Fibroblast of lung (primary cell): Measurements from ENCODE around the gene LRFN2. TPM values are rescaled to one million over a fixed set of nuclear protein-coding genes. Genes with fewer than 3 reads are reported as not detected.

Experiments used
- DNase-seq, 2 donors: peaks; one replicate each; pipeline versions ENCODE4 v3.0.0 to v3.0.0-alpha.2; 2010; ENCODE audit warnings: low read depth in 2 of 2
- H2AFZ ChIP-seq: 2 replicates; pipeline ENCODE4 v1.5.1; 2012; ENCODE audit warnings: low read length, control low read depth, inconsistent platforms
- H3K27ac ChIP-seq: 2 replicates; pipeline ENCODE4 v1.5.1; 2011; ENCODE audit warnings: low read length, control low read depth; ENCODE audit not compliant: insufficient read depth
- H3K27me3 ChIP-seq: 2 replicates; pipeline ENCODE4 v1.5.1; 2011; ENCODE audit warnings: mild to moderate bottlenecking, low read length; ENCODE audit not compliant: control insufficient read depth, insufficient read depth
- H3K36me3 ChIP-seq: 2 replicates; pipeline ENCODE4 v1.5.1; 2011; ENCODE audit warnings: low read length; ENCODE audit not compliant: control insufficient read depth, insufficient read depth
- H3K4me1 ChIP-seq: 2 replicates; pipeline ENCODE4 v1.5.1; 2011; ENCODE audit warnings: low read length; ENCODE audit not compliant: control insufficient read depth, insufficient read depth; ENCODE audit errors: extremely low read depth
- H3K4me2 ChIP-seq: 2 replicates; pipeline ENCODE4 v1.5.1; 2011; ENCODE audit warnings: low read length, control low read depth; ENCODE audit not compliant: insufficient read depth; ENCODE audit errors: extremely low read depth
- H3K4me3 ChIP-seq, 4 experiments: fragments of 200-600 bp in 1 of 4; sonication (generic) in 1 of 4; replicated peaks in 1 of 4; 2 replicates each; pipeline ENCODE4 v1.5.1; 2011 to 2016; ENCODE audit warnings: low read length in 4 of 4, low read depth in 3 of 4, mild to moderate bottlenecking in 3 of 4, control low read depth in 2 of 4, inconsistent platforms in 1 of 4, mixed read lengths in 1 of 4; ENCODE audit not compliant: insufficient read depth in 1 of 4; ENCODE audit errors: control extremely low read depth in 1 of 4
- H3K79me2 ChIP-seq: 2 replicates; pipeline ENCODE4 v1.5.1; 2012; ENCODE audit warnings: mild to moderate bottlenecking, low read length, inconsistent platforms; ENCODE audit not compliant: control insufficient read depth, insufficient read depth
- H3K9ac ChIP-seq: 2 replicates; pipeline ENCODE4 v1.5.1; 2011; ENCODE audit warnings: mild to moderate bottlenecking, low read length, control low read depth; ENCODE audit not compliant: insufficient read depth
- H3K9me3 ChIP-seq: 2 replicates; pipeline ENCODE4 v1.5.1; 2012; ENCODE audit warnings: low read depth, low read length; ENCODE audit not compliant: control insufficient read depth, insufficient read depth
- H4K20me1 ChIP-seq: 2 replicates; pipeline ENCODE4 v1.5.1; 2011; ENCODE audit warnings: low read length; ENCODE audit not compliant: control insufficient read depth, insufficient read depth; ENCODE audit errors: extremely low read depth
- CTCF ChIP-seq, 2 donors: IDR thresholded peaks in 1 of 2; conservative IDR thresholded peaks in 1 of 2; 1 replicate in 1 of 2; 2 replicates in 1 of 2; pipeline ENCODE4 v1.5.1; 2011 to 2012; ENCODE audit warnings: low read length in 2 of 2, control low read depth in 1 of 2, inconsistent platforms in 1 of 2, low read depth in 1 of 2, mild to moderate bottlenecking in 1 of 2
- EZH2 ChIP-seq: IDR thresholded peaks from 2 replicates; pipeline ENCODE4 v1.5.1; 2012; ENCODE audit warnings: low read length, control low read depth, mild to moderate bottlenecking; ENCODE audit errors: missing control alignments
- polyA plus RNA-seq, 2 donors: library from polyadenylated mRNA; depleted of rRNA in 1 of 2; stranded (reverse) in 1 of 2; unstranded in 1 of 2; fragments of >200 nt; gene quantifications; 2 replicates each; pipeline ENCODE4 v1.2.1, GENCODE V29; 2011 to 2012; ENCODE audit warnings: missing spikeins in 1 of 2
- total RNA-seq: library from RNA; depleted of rRNA; stranded (reverse); fragments of >200 nt; gene quantifications from 2 replicates; pipeline ENCODE4 v1.2.1, GENCODE V29; 2014

The LRFN2 gene
- total and polyA plus RNA-seq, 2 donors (not counting 1 experiment from before 2014, with no cell fraction given) = not detected

DNA sequence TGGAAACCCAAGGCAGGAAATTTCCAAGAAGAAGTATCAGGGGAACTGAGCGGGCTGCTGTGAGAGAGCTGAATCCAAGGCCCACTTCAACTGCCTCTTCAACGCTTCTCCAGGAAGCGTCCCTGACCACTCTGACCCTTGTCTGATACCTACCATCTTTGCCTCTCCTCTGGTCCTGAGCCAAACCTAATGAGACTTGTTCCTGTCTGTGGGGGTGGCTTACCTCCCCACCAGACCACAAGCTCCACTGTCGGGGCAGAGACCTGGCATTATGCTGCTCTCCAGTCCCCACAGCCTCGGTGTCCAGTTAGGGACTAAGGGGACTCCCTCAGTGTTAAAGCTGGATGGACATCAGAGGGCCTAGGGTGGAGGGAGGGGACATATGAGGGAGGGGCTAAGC, 49.7 kb downstream of the LRFN2 start:
- Histone ChIP-seq H3K9ac (no peak overlapping the region), H3K27ac (no peak overlapping the region), H3K79me2 (no peaks in the 10 kb centered on the region), H4K20me1 (no peaks in the 10 kb centered on the region), H2AFZ (no peak overlapping the region), H3K4me2 (no peak overlapping the region), H3K9me3 (no peaks in the 10 kb centered on the region), H3K27me3 (no peaks in the 10 kb centered on the region), H3K4me1 (no peaks in the 10 kb centered on the region), H3K4me3 (no peak overlapping the region), H3K36me3 (no peaks in the 10 kb centered on the region)
- no peak for TF ChIP-seq EZH2
- TF ChIP-seq CTCF (conservative IDR thresholded peaks at IDR 0.05 in 1 of 2, IDR thresholded peaks at IDR 0.05 in 1 of 2; ENCODE audit: low read depth in 1 of 2, low read length in 2 of 2) = no peak
- no peak for DNase-seq

- H2AFZ ChIP-seq = no peak overlapping the region
- no peak for TF ChIP-seq CTCF (conservative IDR thresholded peaks at IDR 0.05 in 1 of 2, IDR thresholded peaks at IDR 0.05 in 1 of 2; ENCODE audit: low read depth in 1 of 2, low read length in 2 of 2)
- no peak for TF ChIP-seq EZH2
- H3K27ac ChIP-seq = no peak overlapping the region
- H4K20me1 ChIP-seq = no peaks in the 10 kb centered on the region
- H3K4me3 ChIP-seq = no peak overlapping the region
- H3K4me2 ChIP-seq = no peak overlapping the region
- no peaks in the 10 kb centered on the region for H3K9me3 ChIP-seq
- H3K36me3 ChIP-seq = no peaks in the 10 kb centered on the region
- no peak overlapping the region for H3K9ac ChIP-seq
- no peak for DNase-seq
- H3K27me3 ChIP-seq = no peaks in the 10 kb centered on the region
- H3K4me1 ChIP-seq = no peaks in the 10 kb centered on the region
- no peaks in the 10 kb centered on the region for H3K79me2 ChIP-seq
Observed at GRCh38 chr6:40536442-40536841, 50.7 kb downstream of the LRFN2 start.

GRCh38 chr6:40535819-40536380, 51.3 kb downstream of the LRFN2 start:
- Histone ChIP-seq H3K36me3 (no peaks in the 10 kb centered on the region), H3K9ac (no peak overlapping the region), H3K4me3 (no peak overlapping the region), H4K20me1 (no peaks in the 10 kb centered on the region), H2AFZ (no peak overlapping the region), H3K27ac (no peak overlapping the region), H3K4me2 (no peak overlapping the region), H3K4me1 (no peaks in the 10 kb centered on the region), H3K27me3 (no peaks in the 10 kb centered on the region), H3K79me2 (no peaks in the 10 kb centered on the region), H3K9me3 (no peaks in the 10 kb centered on the region)
- DNase-seq = no peak
- no peak for TF ChIP-seq CTCF (conservative IDR thresholded peaks at IDR 0.05 in 1 of 2, IDR thresholded peaks at IDR 0.05 in 1 of 2; ENCODE audit: low read depth in 1 of 2, low read length in 2 of 2)
- TF ChIP-seq EZH2 = no peak
